Parathyroid adenoma (tissue), 2 donors: Measurements from ENCODE around the gene COX7A2L.

ENCODE experiments used
- H2AFZ ChIP-seq: fragments of 300-600 bp; sonication (generic); one replicate; pipeline ENCODE4 v1.7.0; 2017; ENCODE audit warnings: antibody characterized with exemption, mild to moderate bottlenecking
- H3K27ac ChIP-seq: fragments of 300-600 bp; sonication (generic); one replicate; pipeline ENCODE4 v1.7.0; 2017
- H3K27me3 ChIP-seq: fragments of 300-600 bp; sonication (generic); one replicate; pipeline ENCODE4 v1.7.0; 2017; ENCODE audit warnings: low read length; ENCODE audit not compliant: control insufficient read depth, insufficient read depth
- H3K36me3 ChIP-seq: fragments of 300-600 bp; sonication (generic); one replicate; pipeline ENCODE4 v1.7.0; 2017; ENCODE audit warnings: low read length; ENCODE audit not compliant: control insufficient read depth, insufficient read depth
- H3K4me1 ChIP-seq: fragments of 300-600 bp; sonication (generic); one replicate; pipeline ENCODE4 v1.7.0; 2017; ENCODE audit warnings: control low read depth
- H3K4me2 ChIP-seq: fragments of 300-600 bp; sonication (generic); one replicate; pipeline ENCODE4 v1.7.0; 2017; ENCODE audit warnings: low read length
- H3K4me3 ChIP-seq: fragments of 300-600 bp; sonication (generic); one replicate; pipeline ENCODE4 v1.7.0; 2017; ENCODE audit warnings: low read depth, low read length
- H3K79me2 ChIP-seq: fragments of 300-600 bp; sonication (generic); one replicate; pipeline ENCODE4 v1.7.0; 2017; ENCODE audit warnings: control low read depth
- H3K9ac ChIP-seq: fragments of 300-600 bp; sonication (generic); one replicate; pipeline ENCODE4 v1.7.0; 2017; ENCODE audit warnings: mild to moderate bottlenecking
- H3K9me3 ChIP-seq: fragments of 300-600 bp; sonication (generic); one replicate; pipeline ENCODE4 v1.7.0; 2017; ENCODE audit warnings: low read length; ENCODE audit not compliant: control insufficient read depth
- TF ChIP-seq, protein P1 (sequence below): fragments of 300-600 bp; sonication (generic); IDR thresholded peaks from one replicate; pipeline ENCODE4 v1.7.0; 2017; ENCODE audit warnings: antibody characterized with exemption, mild to moderate bottlenecking
- donor health status: primary hyperparathyroidism.

The COX7A2L gene

DNA sequence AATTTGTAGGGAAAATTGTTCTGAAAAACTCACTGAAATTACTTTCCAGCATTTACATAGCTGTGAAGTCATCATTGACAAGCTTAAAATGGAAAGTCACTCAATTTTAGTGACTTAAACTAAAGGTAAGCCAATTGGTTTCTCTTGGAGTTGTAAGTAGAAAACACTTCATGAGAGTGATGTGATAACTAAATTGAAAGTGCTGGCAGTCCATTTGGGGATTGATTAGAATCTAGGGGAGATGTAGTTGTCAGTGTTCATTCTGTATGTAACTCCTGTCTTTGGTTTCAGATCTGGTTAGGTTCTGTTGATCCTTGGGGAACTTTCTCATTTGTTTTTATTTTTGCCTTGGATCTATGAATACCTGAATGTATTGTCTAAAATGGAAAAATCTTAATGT is 53.8 kb downstream of the COX7A2L start:
- Histone ChIP-seq H3K4me3 (no peak overlapping the region), H3K36me3 (no peaks in the 10 kb centered on the region), H3K27ac (no peak overlapping the region), H3K4me2 (no peak overlapping the region), H3K79me2 (no peaks in the 10 kb centered on the region), H3K4me1 (no peaks in the 10 kb centered on the region), H3K27me3 (no peaks in the 10 kb centered on the region), H3K9me3 (no peaks in the 10 kb centered on the region), H2AFZ (no peak overlapping the region), H3K9ac (no peak overlapping the region)
- TF ChIP-seq, protein P1, sequence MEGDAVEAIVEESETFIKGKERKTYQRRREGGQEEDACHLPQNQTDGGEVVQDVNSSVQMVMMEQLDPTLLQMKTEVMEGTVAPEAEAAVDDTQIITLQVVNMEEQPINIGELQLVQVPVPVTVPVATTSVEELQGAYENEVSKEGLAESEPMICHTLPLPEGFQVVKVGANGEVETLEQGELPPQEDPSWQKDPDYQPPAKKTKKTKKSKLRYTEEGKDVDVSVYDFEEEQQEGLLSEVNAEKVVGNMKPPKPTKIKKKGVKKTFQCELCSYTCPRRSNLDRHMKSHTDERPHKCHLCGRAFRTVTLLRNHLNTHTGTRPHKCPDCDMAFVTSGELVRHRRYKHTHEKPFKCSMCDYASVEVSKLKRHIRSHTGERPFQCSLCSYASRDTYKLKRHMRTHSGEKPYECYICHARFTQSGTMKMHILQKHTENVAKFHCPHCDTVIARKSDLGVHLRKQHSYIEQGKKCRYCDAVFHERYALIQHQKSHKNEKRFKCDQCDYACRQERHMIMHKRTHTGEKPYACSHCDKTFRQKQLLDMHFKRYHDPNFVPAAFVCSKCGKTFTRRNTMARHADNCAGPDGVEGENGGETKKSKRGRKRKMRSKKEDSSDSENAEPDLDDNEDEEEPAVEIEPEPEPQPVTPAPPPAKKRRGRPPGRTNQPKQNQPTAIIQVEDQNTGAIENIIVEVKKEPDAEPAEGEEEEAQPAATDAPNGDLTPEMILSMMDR = no peak

DNA sequence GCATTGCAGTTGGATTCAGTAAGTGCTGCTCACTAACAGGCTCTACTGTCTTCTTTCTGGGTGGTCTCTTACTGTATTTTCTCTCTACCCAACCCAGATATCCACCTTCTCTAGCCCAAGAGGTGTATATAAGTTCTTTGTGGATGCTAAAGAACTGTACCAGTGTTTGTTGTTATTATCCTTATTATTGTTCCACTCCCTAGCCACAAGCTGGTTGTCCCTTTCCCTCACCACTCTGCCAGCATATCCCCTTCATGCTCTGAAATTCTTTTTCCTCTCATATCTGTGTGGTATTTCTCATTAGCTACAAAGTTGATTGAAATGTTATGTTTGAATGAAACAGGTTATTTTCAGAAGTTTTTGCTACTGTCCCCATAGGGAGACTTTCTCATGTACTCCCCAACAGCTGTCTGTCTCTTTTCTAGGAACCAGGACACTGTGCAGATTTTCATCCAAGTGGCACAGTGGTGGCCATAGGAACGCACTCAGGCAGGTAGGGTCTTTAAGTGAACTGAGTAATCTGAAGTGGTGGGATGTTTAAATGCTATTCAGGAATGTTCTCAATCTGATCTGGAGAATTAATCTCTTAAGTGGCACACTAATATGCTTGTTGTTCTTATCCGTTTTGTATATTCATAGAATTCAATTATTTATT is 56.8 kb downstream of the COX7A2L start:
- Histone ChIP-seq H3K36me3 (no peaks in the 10 kb centered on the region), H2AFZ (no peak overlapping the region), H3K79me2 (no peaks in the 10 kb centered on the region), H3K27ac (no peak overlapping the region), H3K4me1 (no peaks in the 10 kb centered on the region), H3K9ac (no peak overlapping the region), H3K4me3 (no peak overlapping the region), H3K4me2 (no peak overlapping the region), H3K9me3 (no peaks in the 10 kb centered on the region), H3K27me3 (no peaks in the 10 kb centered on the region)
- TF ChIP-seq, protein P1 = no peak

DNA sequence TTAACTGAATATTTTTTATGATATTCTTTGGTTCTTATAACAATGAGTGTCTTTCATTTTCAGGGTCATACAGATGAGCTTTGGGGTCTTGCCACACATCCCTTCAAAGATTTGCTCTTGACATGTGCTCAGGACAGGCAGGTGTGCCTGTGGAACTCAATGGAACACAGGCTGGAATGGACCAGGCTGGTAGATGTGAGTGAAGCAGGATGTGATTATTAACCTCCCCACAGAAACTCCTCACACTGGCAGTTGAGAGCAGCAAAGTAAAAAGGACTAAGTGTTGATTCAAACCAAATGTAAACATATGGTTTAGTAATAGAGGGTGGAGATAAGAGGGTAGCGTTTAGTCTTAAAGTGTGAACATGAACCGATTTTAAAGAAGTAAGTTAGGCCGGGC is 57.8 kb downstream of the COX7A2L start:
- Histone ChIP-seq H3K27me3 (no peaks in the 10 kb centered on the region), H3K4me3 (no peak overlapping the region), H3K79me2 (no peaks in the 10 kb centered on the region), H3K4me1 (no peaks in the 10 kb centered on the region), H3K9me3 (no peaks in the 10 kb centered on the region), H2AFZ (no peak overlapping the region), H3K4me2 (no peak overlapping the region), H3K27ac (no peak overlapping the region), H3K9ac (no peak overlapping the region), H3K36me3 (no peaks in the 10 kb centered on the region)
- TF ChIP-seq, protein P1 = no peak

DNA sequence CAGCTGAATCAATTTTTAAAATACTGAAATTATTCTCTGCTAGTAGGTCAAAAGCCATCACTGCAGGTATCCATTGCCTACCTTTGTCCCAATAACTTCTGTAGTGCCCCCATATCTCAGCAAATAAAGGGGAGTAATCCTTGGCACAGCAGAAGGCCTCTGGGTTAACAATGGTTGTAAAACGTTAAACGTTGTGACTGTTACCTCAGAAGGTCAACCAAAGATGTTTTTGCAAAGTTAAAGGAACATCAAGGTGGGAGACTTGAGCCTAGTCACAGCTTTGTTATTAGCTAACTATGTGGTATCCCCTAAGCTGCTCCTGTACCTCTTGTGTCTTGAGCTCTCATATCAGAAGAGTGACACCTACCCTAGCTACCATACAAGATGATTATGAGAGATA is 60.5 kb downstream of the COX7A2L start:
- Histone ChIP-seq H2AFZ (no peak overlapping the region), H3K9me3 (no peaks in the 10 kb centered on the region), H3K36me3 (no peaks in the 10 kb centered on the region), H3K79me2 (no peaks in the 10 kb centered on the region), H3K27ac (no peak overlapping the region), H3K27me3 (no peaks in the 10 kb centered on the region), H3K4me1 (no peaks in the 10 kb centered on the region), H3K4me2 (no peak overlapping the region), H3K9ac (no peak overlapping the region), H3K4me3 (no peak overlapping the region)
- TF ChIP-seq, protein P1 = no peak
